Liver (tissue), 9 donors: ENCODE data around the gene SEPTIN7. TPM values are rescaled to one million over a fixed set of nuclear protein-coding genes. Genes with fewer than 3 reads are reported as not detected.

ENCODE experiments used
- DNase-seq: peaks from one replicate; pipeline ENCODE4 v3.0.0-alpha.2; 2017; ENCODE audit warnings: low spot score
- H3K27ac ChIP-seq, 2 donors: one replicate each; pipeline ENCODE4 v1.7.0; 2013; ENCODE audit warnings: inconsistent platforms in 2 of 2, low read length in 2 of 2, control low read depth in 1 of 2, low read depth in 1 of 2, mild to moderate bottlenecking in 1 of 2
- H3K27me3 ChIP-seq, 4 donors: one replicate each; pipeline versions ENCODE4 v1.6.1 to v1.7.0; 2013; ENCODE audit warnings: low read length in 3 of 4, inconsistent platforms in 1 of 4, mild to moderate bottlenecking in 1 of 4, moderate library complexity in 1 of 4; ENCODE audit not compliant: control insufficient read depth in 4 of 4, insufficient read depth in 4 of 4
- H3K36me3 ChIP-seq, 4 donors: one replicate each; pipeline versions ENCODE4 v1.6.1 to v1.7.0; 2013; ENCODE audit warnings: low read length in 3 of 4, mild to moderate bottlenecking in 3 of 4, low read depth in 1 of 4, moderate library complexity in 1 of 4; ENCODE audit not compliant: control insufficient read depth in 4 of 4, insufficient read depth in 3 of 4
- H3K4me1 ChIP-seq, 4 donors: one replicate each; pipeline versions ENCODE4 v1.6.1 to v1.7.0; 2013; ENCODE audit warnings: low read length in 3 of 4, mild to moderate bottlenecking in 3 of 4, moderate library complexity in 1 of 4; ENCODE audit not compliant: control insufficient read depth in 4 of 4, insufficient read depth in 4 of 4
- H3K4me3 ChIP-seq, 3 donors: one replicate each; pipeline versions ENCODE4 v1.6.1 to v1.7.0; 2013; ENCODE audit warnings: low read length in 3 of 3, control low read depth in 1 of 3, low read depth in 1 of 3, mild to moderate bottlenecking in 1 of 3
- H3K9ac ChIP-seq, 2 donors: one replicate each; pipeline ENCODE4 v1.7.0; 2013; ENCODE audit warnings: low read length in 2 of 2, mild to moderate bottlenecking in 2 of 2, moderate library complexity in 2 of 2, control low read depth in 1 of 2, low read depth in 1 of 2
- H3K9me3 ChIP-seq, 4 donors: one replicate each; pipeline versions ENCODE4 v1.6.1 to v1.7.0; 2013; ENCODE audit warnings: low read length in 3 of 4; ENCODE audit not compliant: control insufficient read depth in 4 of 4
- ATF3 ChIP-seq: IDR thresholded peaks from 2 replicates; pipeline ENCODE4 v1.6.1; 2016; ENCODE audit warnings: antibody characterized with exemption
- EGR1 ChIP-seq, 2 donors: IDR thresholded peaks; 2 replicates each; pipeline ENCODE4 v1.6.1; 2016 to 2018; ENCODE audit warnings: antibody characterized with exemption in 2 of 2, low read depth in 2 of 2
- FOXA1 ChIP-seq: IDR thresholded peaks from 2 replicates; pipeline ENCODE4 v1.6.1; 2016; ENCODE audit warnings: antibody characterized with exemption
- GABPA ChIP-seq, 2 donors: IDR thresholded peaks in 1 of 2; conservative IDR thresholded peaks in 1 of 2; 2 replicates each; pipeline ENCODE4 v1.6.1; 2016; ENCODE audit warnings: antibody characterized with exemption in 2 of 2, mild to moderate bottlenecking in 1 of 2, moderate library complexity in 1 of 2
- HNF4A ChIP-seq, 2 donors: conservative IDR thresholded peaks; 2 replicates each; pipeline ENCODE4 v1.6.1; 2016; ENCODE audit warnings: antibody characterized with exemption in 2 of 2, mild to moderate bottlenecking in 2 of 2
- HNF4G ChIP-seq: IDR thresholded peaks from 2 replicates; pipeline ENCODE4 v1.6.1; 2016; ENCODE audit warnings: antibody characterized with exemption
- JUND ChIP-seq, 2 donors: IDR thresholded peaks; 2 replicates each; pipeline ENCODE4 v1.6.1; 2016; ENCODE audit warnings: antibody characterized with exemption in 2 of 2
- MAX ChIP-seq: IDR thresholded peaks from 2 replicates; pipeline ENCODE4 v1.6.1; 2016; ENCODE audit warnings: antibody characterized with exemption
- NR2F2 ChIP-seq: IDR thresholded peaks from 2 replicates; pipeline ENCODE4 v1.6.1; 2016; ENCODE audit warnings: antibody characterized with exemption
- RAD21 ChIP-seq, 2 donors: IDR thresholded peaks; 2 replicates each; pipeline ENCODE4 v1.6.1; 2016; ENCODE audit warnings: antibody characterized with exemption in 2 of 2, mild to moderate bottlenecking in 2 of 2
- RXRA ChIP-seq, 2 donors: IDR thresholded peaks; 2 replicates each; pipeline ENCODE4 v1.6.1; 2017 to 2018; ENCODE audit warnings: antibody characterized with exemption in 2 of 2, mild to moderate bottlenecking in 1 of 2
- SP1 ChIP-seq: IDR thresholded peaks from 2 replicates; pipeline ENCODE4 v1.6.1; 2018; ENCODE audit warnings: antibody characterized with exemption, mild to moderate bottlenecking
- TAF1 ChIP-seq: conservative IDR thresholded peaks from 2 replicates; pipeline ENCODE4 v1.6.1; 2016; ENCODE audit warnings: antibody characterized with exemption, mild to moderate bottlenecking
- YY1 ChIP-seq: IDR thresholded peaks from 2 replicates; pipeline ENCODE4 v1.6.1; 2016; ENCODE audit warnings: antibody characterized with exemption, mild to moderate bottlenecking
- ZBTB33 ChIP-seq: IDR thresholded peaks from 2 replicates; pipeline ENCODE4 v1.6.1; 2016; ENCODE audit warnings: antibody characterized with exemption
- WGBS: extraction: QIAGEN DNeasy Blood & Tissue Kit; methylation state at CpG from one replicate; pipeline ENCODE4 v1.1.7; 2013; 5-methylcytosine and 5-hydroxymethylcytosine counted together
- polyA plus RNA-seq, 2 donors: library from polyadenylated mRNA; stranded (reverse) in 1 of 2; unstranded in 1 of 2; fragments of 200-250 nt in 1 of 2; fragments of >200 nt in 1 of 2; fragmentation: Nextera tagmentation in 1 of 2; extraction: Ambion mirVana in 1 of 2; gene quantifications; one replicate each; pipeline versions ENCODE4 v1.2.1 to v1.2.3, GENCODE V29; 2013 to 2015
- total RNA-seq, 2 donors: library from RNA; depleted of rRNA; stranded (reverse); fragments of >200 nt; gene quantifications; one replicate each; pipeline ENCODE4 v1.2.3, GENCODE V29; 2014
- TF ChIP-seq, protein P1 (sequence below): IDR thresholded peaks from 2 replicates; pipeline ENCODE4 v1.6.1; 2016; ENCODE audit warnings: antibody characterized with exemption, mild to moderate bottlenecking
- TF ChIP-seq, protein P2 (sequence below): fragments of 150-350 bp; IDR thresholded peaks from 2 replicates; pipeline ENCODE4 v1.5.1; 2017; ENCODE audit warnings: improper control_type of control experiment, low read depth, low read length; ENCODE audit not compliant: missing input control
- donor health status: healthy.
- donor health status: healthy.
- donor health status: healthy.
- donor health status: healthy.
- donor health status: healthy.

SEPTIN7 gene
- total and polyA plus RNA-seq, 4 donors, result 48.3 to 86.1 (median 55.8) TPM

DNA sequence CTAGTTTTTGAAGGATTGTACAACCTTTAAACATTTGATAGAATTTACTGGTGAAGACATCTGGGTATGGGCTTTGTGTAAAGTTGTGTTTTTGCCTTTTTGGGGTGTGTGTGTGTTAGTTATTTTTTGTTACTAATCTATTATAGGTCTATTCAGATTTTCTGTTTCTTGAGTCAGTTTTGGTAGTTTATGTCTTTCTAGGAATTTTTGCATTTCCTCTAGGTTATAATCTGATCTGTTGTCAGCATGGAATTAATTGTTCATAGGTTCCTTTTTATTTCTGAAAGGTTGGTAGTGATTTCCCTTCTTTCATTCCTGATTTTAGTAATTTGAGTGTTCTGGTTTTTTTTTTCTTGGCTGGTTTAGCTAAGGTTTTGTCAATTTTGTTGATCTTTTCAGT lies 17.7 kb downstream of the SEPTIN7 start:
- Histone ChIP-seq H3K9me3 (no peaks in the 10 kb centered on the region), H3K9ac (no peak overlapping the region), H3K4me1 (peaks cover 0 to 5% (median 0%) of the 10 kb centered on the region in 4 donors), H3K27ac (no peak overlapping the region), H3K4me3 (no peak overlapping the region), H3K36me3 (no peaks in the 10 kb centered on the region), H3K27me3 (no peaks in the 10 kb centered on the region)
- DNase-seq, result no peak
- no peak for TF ChIP-seq YY1
- no peak for TF ChIP-seq ATF3
- no peak for TF ChIP-seq TAF1
- no peak for TF ChIP-seq NR2F2
- TF ChIP-seq EGR1 (IDR thresholded peaks at IDR 0.05; ENCODE audit: low read depth in 2 of 2), result no peak
- TF ChIP-seq, protein P1, sequence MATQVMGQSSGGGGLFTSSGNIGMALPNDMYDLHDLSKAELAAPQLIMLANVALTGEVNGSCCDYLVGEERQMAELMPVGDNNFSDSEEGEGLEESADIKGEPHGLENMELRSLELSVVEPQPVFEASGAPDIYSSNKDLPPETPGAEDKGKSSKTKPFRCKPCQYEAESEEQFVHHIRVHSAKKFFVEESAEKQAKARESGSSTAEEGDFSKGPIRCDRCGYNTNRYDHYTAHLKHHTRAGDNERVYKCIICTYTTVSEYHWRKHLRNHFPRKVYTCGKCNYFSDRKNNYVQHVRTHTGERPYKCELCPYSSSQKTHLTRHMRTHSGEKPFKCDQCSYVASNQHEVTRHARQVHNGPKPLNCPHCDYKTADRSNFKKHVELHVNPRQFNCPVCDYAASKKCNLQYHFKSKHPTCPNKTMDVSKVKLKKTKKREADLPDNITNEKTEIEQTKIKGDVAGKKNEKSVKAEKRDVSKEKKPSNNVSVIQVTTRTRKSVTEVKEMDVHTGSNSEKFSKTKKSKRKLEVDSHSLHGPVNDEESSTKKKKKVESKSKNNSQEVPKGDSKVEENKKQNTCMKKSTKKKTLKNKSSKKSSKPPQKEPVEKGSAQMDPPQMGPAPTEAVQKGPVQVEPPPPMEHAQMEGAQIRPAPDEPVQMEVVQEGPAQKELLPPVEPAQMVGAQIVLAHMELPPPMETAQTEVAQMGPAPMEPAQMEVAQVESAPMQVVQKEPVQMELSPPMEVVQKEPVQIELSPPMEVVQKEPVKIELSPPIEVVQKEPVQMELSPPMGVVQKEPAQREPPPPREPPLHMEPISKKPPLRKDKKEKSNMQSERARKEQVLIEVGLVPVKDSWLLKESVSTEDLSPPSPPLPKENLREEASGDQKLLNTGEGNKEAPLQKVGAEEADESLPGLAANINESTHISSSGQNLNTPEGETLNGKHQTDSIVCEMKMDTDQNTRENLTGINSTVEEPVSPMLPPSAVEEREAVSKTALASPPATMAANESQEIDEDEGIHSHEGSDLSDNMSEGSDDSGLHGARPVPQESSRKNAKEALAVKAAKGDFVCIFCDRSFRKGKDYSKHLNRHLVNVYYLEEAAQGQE, result no peak
- TF ChIP-seq SP1, result no peak
- TF ChIP-seq HNF4A (conservative IDR thresholded peaks at IDR 0.05), result no peak
- TF ChIP-seq GABPA (IDR thresholded peaks at IDR 0.05 in 1 of 2, conservative IDR thresholded peaks at IDR 0.05 in 1 of 2), result no peak
- TF ChIP-seq, protein P2, sequence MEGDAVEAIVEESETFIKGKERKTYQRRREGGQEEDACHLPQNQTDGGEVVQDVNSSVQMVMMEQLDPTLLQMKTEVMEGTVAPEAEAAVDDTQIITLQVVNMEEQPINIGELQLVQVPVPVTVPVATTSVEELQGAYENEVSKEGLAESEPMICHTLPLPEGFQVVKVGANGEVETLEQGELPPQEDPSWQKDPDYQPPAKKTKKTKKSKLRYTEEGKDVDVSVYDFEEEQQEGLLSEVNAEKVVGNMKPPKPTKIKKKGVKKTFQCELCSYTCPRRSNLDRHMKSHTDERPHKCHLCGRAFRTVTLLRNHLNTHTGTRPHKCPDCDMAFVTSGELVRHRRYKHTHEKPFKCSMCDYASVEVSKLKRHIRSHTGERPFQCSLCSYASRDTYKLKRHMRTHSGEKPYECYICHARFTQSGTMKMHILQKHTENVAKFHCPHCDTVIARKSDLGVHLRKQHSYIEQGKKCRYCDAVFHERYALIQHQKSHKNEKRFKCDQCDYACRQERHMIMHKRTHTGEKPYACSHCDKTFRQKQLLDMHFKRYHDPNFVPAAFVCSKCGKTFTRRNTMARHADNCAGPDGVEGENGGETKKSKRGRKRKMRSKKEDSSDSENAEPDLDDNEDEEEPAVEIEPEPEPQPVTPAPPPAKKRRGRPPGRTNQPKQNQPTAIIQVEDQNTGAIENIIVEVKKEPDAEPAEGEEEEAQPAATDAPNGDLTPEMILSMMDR, result no peak
- TF ChIP-seq RAD21 (IDR thresholded peaks at IDR 0.05), result no peak
- no peak for TF ChIP-seq MAX
- TF ChIP-seq HNF4G, result no peak
- TF ChIP-seq FOXA1, result no peak
- no peak for TF ChIP-seq JUND (IDR thresholded peaks at IDR 0.05)
- TF ChIP-seq ZBTB33, result no peak

DNA sequence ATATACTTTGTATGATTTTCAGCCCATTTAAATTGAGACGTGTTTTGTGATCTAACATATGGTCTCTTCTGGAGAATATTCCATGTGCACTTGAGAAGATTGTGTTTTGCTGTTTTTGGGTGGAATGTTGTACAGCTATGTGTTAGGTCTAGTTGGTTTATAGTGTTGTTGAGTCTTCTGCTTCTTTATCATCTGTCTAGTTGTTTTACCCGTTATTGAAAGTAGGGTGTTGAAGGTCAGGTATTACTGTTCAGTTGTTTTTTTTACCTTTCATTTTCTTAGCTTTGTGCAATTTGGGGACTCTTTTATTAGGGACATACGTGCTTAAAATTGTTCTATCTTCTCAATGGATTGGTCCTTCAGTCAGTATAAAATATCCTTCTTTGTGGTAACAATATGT lies 18.5 kb downstream of the SEPTIN7 start:
- Histone ChIP-seq H3K27me3 (no peaks in the 10 kb centered on the region), H3K36me3 (no peaks in the 10 kb centered on the region), H3K9me3 (no peaks in the 10 kb centered on the region), H3K4me1 (peaks cover 0 to 5% (median under 1%) of the 10 kb centered on the region in 4 donors), H3K27ac (no peak overlapping the region), H3K9ac (no peak overlapping the region), H3K4me3 (no peak overlapping the region)
- no peak for DNase-seq
- 85% methylated on average over 3 of the region's 3 CpGs for WGBS
- TF ChIP-seq FOXA1 (no peak), JUND (IDR thresholded peaks at IDR 0.05) (no peak), NR2F2 (no peak), RAD21 (IDR thresholded peaks at IDR 0.05) (no peak), HNF4A (conservative IDR thresholded peaks at IDR 0.05) (no peak), GABPA (IDR thresholded peaks at IDR 0.05 in 1 of 2, conservative IDR thresholded peaks at IDR 0.05 in 1 of 2) (no peak), HNF4G (no peak), EGR1 (IDR thresholded peaks at IDR 0.05; ENCODE audit: low read depth in 2 of 2) (no peak), RXRA (IDR thresholded peaks at IDR 0.05) (no peak)
